ENCODE measurements around the gene TAP1.

Gene TAP1

GRCh38 chr6:32838114-32838958, 15.2 kb downstream of the TAP1 start, which contains the start of gene TAP2 (continued):
- TF ChIP-seq, protein P1, sequence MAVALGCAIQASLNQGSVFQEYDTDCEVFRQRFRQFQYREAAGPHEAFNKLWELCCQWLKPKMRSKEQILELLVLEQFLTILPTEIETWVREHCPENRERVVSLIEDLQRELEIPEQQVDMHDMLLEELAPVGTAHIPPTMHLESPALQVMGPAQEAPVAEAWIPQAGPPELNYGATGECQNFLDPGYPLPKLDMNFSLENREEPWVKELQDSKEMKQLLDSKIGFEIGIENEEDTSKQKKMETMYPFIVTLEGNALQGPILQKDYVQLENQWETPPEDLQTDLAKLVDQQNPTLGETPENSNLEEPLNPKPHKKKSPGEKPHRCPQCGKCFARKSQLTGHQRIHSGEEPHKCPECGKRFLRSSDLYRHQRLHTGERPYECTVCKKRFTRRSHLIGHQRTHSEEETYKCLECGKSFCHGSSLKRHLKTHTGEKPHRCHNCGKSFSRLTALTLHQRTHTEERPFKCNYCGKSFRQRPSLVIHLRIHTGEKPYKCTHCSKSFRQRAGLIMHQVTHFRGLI (tag by site-specific recombination; IDR thresholded peaks at IDR 0.05) = no peak
- TF ChIP-seq ZNF214 (tag by site-specific recombination; IDR thresholded peaks at IDR 0.05; ENCODE audit: borderline replicate concordance) = no peak
- no peak for TF ChIP-seq GFI1B (tag by site-specific recombination; IDR thresholded peaks at IDR 0.05)
- TF ChIP-seq ZNF324 (tag by site-specific recombination; IDR thresholded peaks at IDR 0.05) = peak; percentile 70
- TF ChIP-seq KLF16 (tag by site-specific recombination; IDR thresholded peaks at IDR 0.05) = no peak
- peak; percentile 45; the same call in 1 of the 2 replicates for TF ChIP-seq ZNF391 (tag by site-specific recombination; IDR thresholded peaks at IDR 0.05; ENCODE audit: borderline replicate concordance, low read depth)
- no peak for TF ChIP-seq GLI4 (tag by site-specific recombination; IDR thresholded peaks at IDR 0.05)
- peak; percentile 35 for TF ChIP-seq PATZ1 (tag by site-specific recombination; IDR thresholded peaks at IDR 0.05)
- 0 out of 2 replicates have a peak, but pooled peaks have one; percentile 37 for TF ChIP-seq ZNF777 (tag by site-specific recombination; IDR thresholded peaks at IDR 0.05; ENCODE audit: borderline replicate concordance)
- no peak for TF ChIP-seq ZSCAN16 (tag by site-specific recombination; IDR thresholded peaks at IDR 0.05)
- TF ChIP-seq SP2 (tag by site-specific recombination; IDR thresholded peaks at IDR 0.05) = peak; percentile 15; the same call in 1 of the 2 replicates
- TF ChIP-seq, protein P2, sequence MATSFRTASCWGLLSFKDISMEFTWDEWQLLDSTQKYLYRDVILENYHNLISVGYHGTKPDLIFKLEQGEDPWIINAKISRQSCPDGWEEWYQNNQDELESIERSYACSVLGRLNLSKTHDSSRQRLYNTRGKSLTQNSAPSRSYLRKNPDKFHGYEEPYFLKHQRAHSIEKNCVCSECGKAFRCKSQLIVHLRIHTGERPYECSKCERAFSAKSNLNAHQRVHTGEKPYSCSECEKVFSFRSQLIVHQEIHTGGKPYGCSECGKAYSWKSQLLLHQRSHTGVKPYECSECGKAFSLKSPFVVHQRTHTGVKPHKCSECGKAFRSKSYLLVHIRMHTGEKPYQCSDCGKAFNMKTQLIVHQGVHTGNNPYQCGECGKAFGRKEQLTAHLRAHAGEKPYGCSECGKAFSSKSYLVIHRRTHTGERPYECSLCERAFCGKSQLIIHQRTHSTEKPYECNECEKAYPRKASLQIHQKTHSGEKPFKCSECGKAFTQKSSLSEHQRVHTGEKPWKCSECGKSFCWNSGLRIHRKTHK (tag by site-specific recombination; IDR thresholded peaks at IDR 0.05) = no peak
- TF ChIP-seq ZNF211 (tag by site-specific recombination; IDR thresholded peaks at IDR 0.05; ENCODE audit: low read depth) = no peak
- no peak for TF ChIP-seq ZNF140 (tag by site-specific recombination; IDR thresholded peaks at IDR 0.05)
- no peak for TF ChIP-seq ZNF658 (tag by site-specific recombination; IDR thresholded peaks at IDR 0.05)
- no peak for TF ChIP-seq ZNF302 (tag by site-specific recombination; IDR thresholded peaks at IDR 0.05; ENCODE audit: low read depth)
- no peak for TF ChIP-seq ZNF121 (tag by site-specific recombination; IDR thresholded peaks at IDR 0.05)
- no peak for TF ChIP-seq ZNF354C (tag by site-specific recombination; IDR thresholded peaks at IDR 0.05; ENCODE audit: borderline replicate concordance, low read depth)
- no peak for TF ChIP-seq ZNF169 (tag by site-specific recombination; IDR thresholded peaks at IDR 0.05)
- TF ChIP-seq OVOL3 (tag by site-specific recombination; IDR thresholded peaks at IDR 0.05) = no peak
- TF ChIP-seq ZNF544 (tag by site-specific recombination; IDR thresholded peaks at IDR 0.05) = no peak
- TF ChIP-seq ZBTB17 (tag by site-specific recombination; IDR thresholded peaks at IDR 0.05) = peak; percentile 72
- no peak for TF ChIP-seq ZNF48 (tag by site-specific recombination; IDR thresholded peaks at IDR 0.05)
- TF ChIP-seq ZNF138 (tag by site-specific recombination; IDR thresholded peaks at IDR 0.05; ENCODE audit: borderline replicate concordance) = no peak
- peak; percentile 50; the same call in 1 of the 2 replicates for TF ChIP-seq SP3 (tag by site-specific recombination; IDR thresholded peaks at IDR 0.05)
- no peak for TF ChIP-seq ZNF707 (tag by site-specific recombination; IDR thresholded peaks at IDR 0.05)
- no peak; the same call in 1 of the 2 replicates for TF ChIP-seq ZNF623 (tag by site-specific recombination; IDR thresholded peaks at IDR 0.05)
- no peak for TF ChIP-seq ZNF792 (tag by site-specific recombination; IDR thresholded peaks at IDR 0.05)
- TF ChIP-seq ZNF174 (tag by site-specific recombination; IDR thresholded peaks at IDR 0.05) = no peak
- no peak; the same call in 1 of the 2 replicates for TF ChIP-seq ZNF362 (tag by site-specific recombination; IDR thresholded peaks at IDR 0.05)
- TF ChIP-seq ZNF488 (tag by site-specific recombination; IDR thresholded peaks at IDR 0.05) = no peak
- TF ChIP-seq ZNF223 (tag by site-specific recombination; IDR thresholded peaks at IDR 0.05) = no peak
- no peak for TF ChIP-seq REPIN1 (tag by site-specific recombination; IDR thresholded peaks at IDR 0.05; ENCODE audit: low read depth)
- no peak for TF ChIP-seq ZNF76 (tag by site-specific recombination; IDR thresholded peaks at IDR 0.05; ENCODE audit: borderline replicate concordance, low read depth)
- TF ChIP-seq ZNF423 (tag by site-specific recombination; IDR thresholded peaks at IDR 0.05) = no peak
